NCI-H2107 treated with DMSO at 0.1 percent for 48 hours (cell line): ENCODE data around the gene POMGNT2.
"Not testable (repeated sequence)": the region's sequence is repeated elsewhere in the genome, so short reads cannot be mapped to it uniquely, and the experiment has no call there.

Experiments
- DNase-seq: peaks from one replicate; lab custom pipeline; 2025; ENCODE audit not compliant: unreplicated experiment; lab: John Stamatoyannopoulos, UW

The POMGNT2 gene

GRCh38 chr3:43077261-43077660, 28.6 kb downstream of the POMGNT2 start:
- no peak for DNase-seq

- no peak for DNase-seq
Measured at GRCh38 chr3:43076857-43077256, 29.0 kb downstream of the POMGNT2 start.

GRCh38 chr3:43075904-43076661, 29.8 kb downstream of the POMGNT2 start:
- DNase-seq, result no peak

- no peak for DNase-seq
Measured at GRCh38 chr3:43074901-43075689, 30.8 kb downstream of the POMGNT2 start.

- no peak for DNase-seq
Measured at GRCh38 chr3:43074482-43074881, 31.4 kb downstream of the POMGNT2 start.

- DNase-seq, result no peak
Measured at GRCh38 chr3:43073836-43074220, 32.1 kb downstream of the POMGNT2 start.

GRCh38 chr3:43073116-43073835, 32.6 kb downstream of the POMGNT2 start:
- DNase-seq, result no peak

- DNase-seq, result no peak
Measured at GRCh38 chr3:43072361-43072760, 33.5 kb downstream of the POMGNT2 start.

GRCh38 chr3:43071313-43071893, 34.5 kb downstream of the POMGNT2 start:
- DNase-seq, result no peak

GRCh38 chr3:43070670-43071069, 35.2 kb downstream of the POMGNT2 start:
- DNase-seq, result not testable (repeated sequence)

GRCh38 chr3:43063114-43063513, 42.8 kb downstream of the POMGNT2 start:
- no peak for DNase-seq

GRCh38 chr3:43062564-43063040, 43.3 kb downstream of the POMGNT2 start:
- no peak for DNase-seq

- no peak for DNase-seq
Measured at GRCh38 chr3:43062040-43062563, 43.8 kb downstream of the POMGNT2 start.

- no peak for DNase-seq
Measured at GRCh38 chr3:43061101-43061895, 44.6 kb downstream of the POMGNT2 start.

- no peak for DNase-seq
Measured at GRCh38 chr3:43059456-43059855, 46.4 kb downstream of the POMGNT2 start.

- no peak for DNase-seq
Measured at GRCh38 chr3:43055806-43056770, 49.8 kb downstream of the POMGNT2 start.

GRCh38 chr3:43055393-43055792, 50.5 kb downstream of the POMGNT2 start:
- no peak for DNase-seq

- DNase-seq, result no peak
Measured at GRCh38 chr3:43054754-43055153, 51.1 kb downstream of the POMGNT2 start.

- no peak for DNase-seq
Measured at GRCh38 chr3:43053291-43053690, 52.6 kb downstream of the POMGNT2 start.
